ENCODE measurements around the gene TMEM14A. TPM values are rescaled to one million over a fixed set of nuclear protein-coding genes. Genes with fewer than 3 reads are reported as not detected.

TMEM14A gene
- total and polyA plus RNA-seq, 2 of the 8 experiments (the other 6 are each of a cell fraction or from before 2014, with no cell fraction given), result 11.1 to 11.2 TPM

DNA sequence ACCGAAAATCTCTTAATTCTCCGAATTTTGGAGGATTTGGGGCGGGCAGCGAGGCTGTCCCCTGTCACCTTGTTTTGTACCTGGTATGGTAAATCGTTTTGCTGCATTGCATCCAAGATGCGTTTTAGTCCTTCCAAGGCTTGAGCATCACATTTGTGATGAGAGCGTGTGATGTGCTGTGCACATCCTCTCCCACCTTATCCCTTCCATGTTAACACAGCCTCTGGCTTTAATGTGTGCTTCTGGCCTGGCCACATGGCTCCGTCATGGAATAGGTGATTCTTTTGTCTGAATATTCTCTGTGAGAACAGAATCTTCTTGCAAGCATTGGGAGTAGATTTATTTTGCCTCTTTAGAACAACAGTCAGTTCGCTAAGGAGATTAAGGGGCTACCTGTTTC, 763 bp downstream of the TMEM14A start:
- Histone ChIP-seq H3K4ac (replicated peaks; ENCODE audit: insufficient read length, low read depth, low read length) (no peak overlapping the region), H3K9me3 (ENCODE audit: insufficient read depth in 2 of 2, low read depth in 1 of 2, low read length in 1 of 2) (no peaks in the 10 kb centered on the region), H3K18ac (ENCODE audit: extremely low read depth, low read length) (no peak overlapping the region), H2BK5ac (ENCODE audit: low read depth, low read length) (no peak overlapping the region), H3K79me2 (ENCODE audit: control insufficient read depth in 1 of 2, insufficient read depth in 2 of 2, low read length in 2 of 2) (no peaks in the 10 kb centered on the region), H2AFZ (ENCODE audit: low read length) (0 out of 2 replicates have a peak overlapping the region, but pooled peaks have one; percentile 79), H3K4me2 (ENCODE audit: insufficient read depth in 1 of 2, low read depth in 2 of 2, low read length in 2 of 2) (peak overlapping the region; percentile 73 to 91), H4K5ac (ENCODE audit: insufficient read length, low read depth, low read length) (no peak overlapping the region), H3K23ac (ENCODE audit: insufficient read length) (no peak overlapping the region), H4K8ac (ENCODE audit: extremely low read depth, insufficient read depth, low read length) (no peak overlapping the region), H2BK20ac (ENCODE audit: low read length) (no peak overlapping the region), H2BK15ac (ENCODE audit: low read length) (no peak overlapping the region), H3K4me3 (ENCODE audit: extremely low read depth in 1 of 4, insufficient read depth in 2 of 4, low read depth in 3 of 4, low read length in 4 of 4) (peak overlapping the region; percentile 60 to 76 (median 71); a peak in 7 of 8 replicates), H3K36me3 (ENCODE audit: control insufficient read depth in 2 of 4, insufficient read depth in 4 of 4, low read length in 3 of 4) (peaks cover 0 to 2% (median 0%) of the 10 kb centered on the region in 4 experiments; a peak in 1 of 8 replicates), H3K27me3 (replicated peaks in 1 of 4; ENCODE audit: control insufficient read depth in 3 of 4, extremely low read depth in 1 of 4, insufficient read depth in 3 of 4, low read length in 3 of 4) (peaks cover 0 to 3% (median 0%) of the 10 kb centered on the region in 4 experiments; a peak in 2 of 7 replicates), H2AK5ac (ENCODE audit: low read depth, low read length) (no peak overlapping the region), H4K20me1 (replicated peaks in 1 of 2; ENCODE audit: control insufficient read depth in 1 of 2, insufficient read depth in 2 of 2, low read length in 2 of 2) (no peaks in the 10 kb centered on the region), H3K4me1 (replicated peaks in 1 of 4; ENCODE audit: control insufficient read depth in 3 of 4, insufficient read depth in 4 of 4, low read length in 3 of 4) (peaks cover 0 to 10% (median 4%) of the 10 kb centered on the region in 4 experiments; a peak in 6 of 7 replicates), H3K56ac (replicated peaks; ENCODE audit: insufficient read length, low read depth, low read length) (no peak overlapping the region), H4K91ac (replicated peaks; ENCODE audit: insufficient read length, low read length) (no peak overlapping the region), H3K27ac (ENCODE audit: low read depth, low read length) (no peak overlapping the region), H2BK12ac (ENCODE audit: low read depth, low read length) (no peak overlapping the region), H3K14ac (ENCODE audit: insufficient read length) (no peak overlapping the region), H3K23me2 (ENCODE audit: low read depth, low read length) (0 out of 2 replicates have a peak, but pooled peaks cover 3% of the 10 kb centered on the region), H3K79me1 (ENCODE audit: low read depth, low read length) (no peaks in the 10 kb centered on the region; the same call in 1 of the 2 replicates), H2BK120ac (replicated peaks; ENCODE audit: low read depth, low read length) (no peak overlapping the region), H3K9ac (replicated peaks in 1 of 4; ENCODE audit: extremely low read depth in 1 of 4, low read depth in 3 of 4, low read length in 3 of 4) (no peak overlapping the region; a peak in 1 of 7 replicates)
- TF ChIP-seq POU5F1 (IDR thresholded peaks at IDR 0.05; ENCODE audit: low read depth, low read length) (no peak), JUND (IDR thresholded peaks at IDR 0.05; ENCODE audit: low read length) (no peak)
- TF ChIP-seq, protein P1, sequence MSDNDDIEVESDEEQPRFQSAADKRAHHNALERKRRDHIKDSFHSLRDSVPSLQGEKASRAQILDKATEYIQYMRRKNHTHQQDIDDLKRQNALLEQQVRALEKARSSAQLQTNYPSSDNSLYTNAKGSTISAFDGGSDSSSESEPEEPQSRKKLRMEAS (IDR thresholded peaks at IDR 0.05), result no peak
- ChIA-PET POLR2A (ENCODE audit: partially characterized antibody) (interaction anchor here (1.1 kb wide), 1 partner anchor 387 kb away, joined by 3 read pairs; the partner anchor contains the start of gene MCM3), CTCF (ENCODE audit: partially characterized antibody) (interaction anchor here (0.7 to 1.3 kb wide), 8 partner anchors 9 to 272 kb away, joined by 3 to 5 read pairs (median 3); no protein-coding TSS in a partner anchor)
- DNase-seq (ENCODE audit: low read depth in 1 of 2, low spot score in 2 of 2) (no peak), FAIRE-seq (no peak)
- WGBS, 2 experiments (ENCODE audit: extremely low coverage in 1 of 2, insufficient coverage in 1 of 2, insufficient read length in 1 of 2, insufficient replicate concordance in 2 of 2, low coverage in 1 of 2, low lambda C conversion rate in 2 of 2, missing lambda C conversion rate in 1 of 2), result 75% methylated on average over 9 of the region's 9 CpGs; no CpG with 5 or more reads in 1 of the 2 experiments
